Right hindlimb (tissue), 1 donor: ENCODE results near the gene IQCB1.
A peak's percentile ranks its signal among the peaks of the same experiment; 100 is the strongest.
"Not testable (repeated sequence)": the region's sequence is repeated elsewhere in the genome, so short reads cannot be mapped to it uniquely, and the experiment has no call there.

Experiments
- DNase-seq: peaks from one replicate; pipeline ENCODE4 v3.0.0-alpha.2; 2018

The IQCB1 gene

DNA sequence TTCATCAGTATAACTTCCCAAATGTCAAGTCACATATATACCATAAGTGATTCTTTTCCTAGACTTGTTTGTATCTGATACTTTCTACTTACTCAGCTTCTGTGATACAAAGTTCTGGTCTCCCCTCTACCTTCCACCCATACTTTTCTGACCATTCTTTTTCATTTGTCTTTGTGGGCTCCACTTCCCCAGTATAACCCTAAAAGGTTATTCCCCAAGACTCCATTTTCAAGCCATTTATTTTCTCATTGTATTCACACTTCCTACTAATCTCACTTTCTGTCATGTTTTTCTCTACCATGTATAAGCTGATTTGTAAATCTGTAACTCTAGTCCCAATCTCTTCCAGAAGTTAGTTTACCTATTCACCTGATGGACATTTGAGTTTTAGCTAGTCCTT is 34.0 kb downstream of the IQCB1 start:
- no peak for DNase-seq

DNA sequence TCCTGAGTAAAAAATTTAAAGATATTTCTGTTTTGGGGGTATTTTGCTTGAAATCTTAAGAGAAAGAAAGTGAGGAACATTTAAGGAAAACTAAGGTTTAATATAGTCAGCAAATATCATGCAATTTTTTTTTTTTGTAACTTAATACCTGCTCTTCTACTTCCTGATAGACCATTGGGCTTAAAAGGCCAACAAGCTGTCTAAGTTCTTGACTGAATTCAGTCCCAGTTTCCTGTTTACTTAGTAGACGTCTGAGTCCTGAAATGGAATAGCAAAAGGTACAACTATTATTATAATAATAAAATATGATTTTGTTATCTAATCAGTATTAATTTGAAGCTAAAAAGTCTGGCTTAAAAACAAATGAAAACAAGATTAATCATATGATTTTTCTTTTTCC is 37.9 kb downstream of the IQCB1 start:
- DNase-seq, result no peak

DNA sequence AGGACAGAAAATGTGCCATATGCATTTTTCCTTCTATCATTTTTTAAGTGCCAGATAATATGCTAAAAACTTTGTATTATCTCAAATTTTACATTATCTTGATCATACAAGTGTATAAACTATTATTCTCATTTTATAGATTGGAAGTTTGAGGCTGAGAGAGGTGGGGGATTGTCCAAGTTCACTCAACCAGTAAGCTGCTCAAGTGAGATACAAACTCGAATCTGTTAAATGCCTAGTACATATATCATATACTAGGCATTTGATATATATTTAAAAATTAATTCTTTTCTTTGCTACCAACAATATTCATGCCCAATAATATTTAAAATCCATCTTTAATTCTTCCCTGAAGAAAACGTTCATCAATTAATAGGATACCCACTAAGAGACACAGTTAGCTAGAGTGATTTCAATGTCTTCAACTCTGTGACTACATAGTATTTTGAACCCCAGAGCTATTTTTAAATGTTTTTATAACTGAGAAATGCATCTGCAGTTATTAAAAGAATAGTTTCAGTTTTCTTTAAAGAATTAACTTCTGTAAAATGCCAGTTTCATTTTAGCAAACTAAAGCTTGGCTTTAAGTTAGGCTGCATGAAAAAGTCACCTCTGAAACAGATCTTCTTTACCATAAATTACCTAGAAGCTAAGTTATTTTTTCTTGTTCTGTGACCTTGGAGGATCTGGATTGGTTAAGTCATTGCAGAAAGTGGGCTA is 40.4 kb downstream of the IQCB1 start:
- DNase-seq, result no peak

DNA sequence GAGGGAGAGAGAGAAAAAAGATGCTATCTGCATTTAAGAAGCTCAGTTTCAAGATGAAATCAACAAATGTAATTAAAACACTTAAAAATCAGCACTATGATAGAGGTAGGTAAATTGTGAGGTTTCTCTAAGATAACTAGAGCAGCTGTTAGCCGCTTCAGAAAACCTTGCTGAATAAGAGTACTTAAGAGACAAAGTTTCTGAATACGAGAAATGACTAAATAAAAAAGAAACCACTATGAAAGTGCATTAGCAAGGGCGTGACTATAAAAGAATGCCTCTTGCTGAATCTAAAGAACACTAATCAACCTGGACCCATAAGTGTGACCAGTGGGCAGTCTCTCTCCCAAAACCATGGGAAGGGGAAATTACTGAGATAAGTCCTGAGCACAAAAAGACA is 41.8 kb downstream of the IQCB1 start:
- no peak for DNase-seq

DNA sequence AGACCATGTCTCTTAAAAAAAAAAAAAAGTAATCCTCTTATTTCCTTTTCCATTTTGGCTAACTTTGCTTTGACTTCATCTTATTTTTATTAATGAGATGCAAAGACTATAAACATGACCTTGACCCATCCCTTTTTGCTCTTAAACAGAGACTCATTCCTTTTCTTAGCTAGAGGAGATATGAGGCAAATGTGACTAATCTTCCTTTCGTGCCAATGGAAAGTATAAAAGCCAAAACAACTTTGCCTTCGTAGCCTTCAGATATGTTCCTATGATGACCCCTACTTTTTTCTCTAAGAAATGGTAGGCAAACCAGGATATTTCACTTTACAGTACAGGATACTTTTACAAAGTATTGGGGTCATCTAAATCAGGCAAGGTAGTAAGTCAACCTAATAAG is 48.4 kb downstream of the IQCB1 start:
- no peak for DNase-seq

DNA sequence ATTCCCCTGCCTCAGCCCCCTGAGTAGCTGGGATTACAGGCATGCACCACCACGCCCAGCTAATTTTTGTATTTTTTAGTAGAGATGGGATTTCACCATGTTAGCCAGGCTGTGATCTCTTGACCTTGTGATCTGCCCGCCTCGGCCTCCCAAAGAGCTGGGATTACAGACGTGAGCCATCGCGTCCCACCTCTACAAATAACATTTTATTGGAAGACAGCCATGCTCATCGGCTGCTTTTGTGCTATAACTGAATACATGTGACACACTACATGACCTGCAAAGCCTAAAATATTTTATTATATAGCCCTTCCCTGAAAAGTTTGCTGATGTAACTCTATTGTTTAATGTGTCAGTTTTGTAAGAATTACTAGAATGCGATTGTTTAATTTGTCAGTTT is 52.1 kb downstream of the IQCB1 start:
- DNase-seq, result not testable (repeated sequence)

DNA sequence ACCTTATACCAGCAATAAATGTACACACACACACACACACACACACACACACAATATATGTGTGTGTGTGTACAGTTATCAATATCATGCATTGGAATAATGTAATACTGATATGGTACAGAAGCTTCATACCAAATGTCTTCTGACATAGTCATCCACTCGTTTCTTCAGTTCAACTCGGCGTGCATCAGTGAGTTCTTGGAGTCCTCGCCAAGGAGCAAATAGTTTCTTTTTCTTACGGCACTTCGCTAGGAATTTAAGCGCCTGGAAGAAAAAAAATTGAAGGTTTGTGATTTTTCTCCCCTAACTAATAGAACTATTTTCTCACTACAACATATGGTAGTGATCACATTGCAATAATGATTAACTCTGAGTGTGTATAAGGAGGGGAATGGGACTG is 53.2 kb downstream of the IQCB1 start:
- DNase-seq, result no peak

DNA sequence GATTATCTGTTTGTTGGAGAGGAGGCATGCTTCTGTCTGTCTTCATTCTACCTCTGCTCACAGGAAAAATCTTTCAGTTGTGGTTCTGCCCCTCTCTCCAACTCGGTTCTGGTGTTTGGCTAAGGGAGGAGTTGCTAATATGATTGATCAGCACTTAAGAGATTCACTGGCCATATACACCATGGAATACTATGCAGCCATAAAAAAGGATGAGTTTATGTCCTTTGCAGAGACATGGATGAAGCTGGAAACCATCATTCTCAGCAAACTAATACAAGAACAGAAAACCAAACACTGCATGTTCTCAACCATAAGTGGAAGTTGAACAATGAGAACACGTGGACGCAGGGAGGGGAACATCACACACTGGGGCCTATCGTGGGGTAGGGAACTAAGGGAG is 59.8 kb downstream of the IQCB1 start:
- not testable (repeated sequence) for DNase-seq

DNA sequence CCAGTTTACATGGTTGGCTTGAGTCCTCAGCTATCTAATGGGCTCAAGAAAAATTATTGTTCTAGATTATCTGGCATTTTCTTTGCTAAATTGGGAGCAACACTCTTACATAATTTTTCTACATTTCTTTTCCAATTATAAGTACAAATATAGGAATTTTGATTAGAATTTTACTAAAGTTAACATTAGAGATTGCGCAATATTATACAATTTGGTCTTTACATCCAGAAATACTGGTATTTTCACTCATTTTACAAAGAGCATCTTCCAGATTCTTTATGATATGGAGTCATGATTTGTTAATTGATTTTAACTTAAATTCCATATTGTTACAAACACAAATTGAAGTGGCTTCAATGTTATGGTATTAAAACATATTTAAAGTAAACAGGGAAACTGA is 65.6 kb downstream of the IQCB1 start:
- no peak for DNase-seq

DNA sequence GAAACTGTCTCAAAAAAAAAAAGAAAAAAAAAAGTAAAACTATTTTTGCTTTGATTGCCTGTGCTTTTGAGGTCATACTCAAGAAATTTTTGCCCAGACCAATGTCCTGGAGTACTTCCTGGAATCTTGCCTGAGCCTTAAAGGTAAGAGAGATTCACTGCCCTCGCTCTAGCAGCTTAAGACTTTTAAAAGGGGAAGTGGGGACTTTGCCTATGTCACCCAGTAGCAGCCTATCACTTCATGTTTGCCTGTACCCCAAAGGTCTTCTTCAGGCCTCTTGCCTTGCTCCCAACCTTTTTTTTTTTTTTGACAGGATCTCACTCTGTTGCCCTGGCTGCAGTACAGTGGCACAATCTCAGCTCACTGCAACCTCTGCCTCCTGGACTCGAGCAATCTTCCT is 66.4 kb downstream of the IQCB1 start:
- DNase-seq, result no peak

DNA sequence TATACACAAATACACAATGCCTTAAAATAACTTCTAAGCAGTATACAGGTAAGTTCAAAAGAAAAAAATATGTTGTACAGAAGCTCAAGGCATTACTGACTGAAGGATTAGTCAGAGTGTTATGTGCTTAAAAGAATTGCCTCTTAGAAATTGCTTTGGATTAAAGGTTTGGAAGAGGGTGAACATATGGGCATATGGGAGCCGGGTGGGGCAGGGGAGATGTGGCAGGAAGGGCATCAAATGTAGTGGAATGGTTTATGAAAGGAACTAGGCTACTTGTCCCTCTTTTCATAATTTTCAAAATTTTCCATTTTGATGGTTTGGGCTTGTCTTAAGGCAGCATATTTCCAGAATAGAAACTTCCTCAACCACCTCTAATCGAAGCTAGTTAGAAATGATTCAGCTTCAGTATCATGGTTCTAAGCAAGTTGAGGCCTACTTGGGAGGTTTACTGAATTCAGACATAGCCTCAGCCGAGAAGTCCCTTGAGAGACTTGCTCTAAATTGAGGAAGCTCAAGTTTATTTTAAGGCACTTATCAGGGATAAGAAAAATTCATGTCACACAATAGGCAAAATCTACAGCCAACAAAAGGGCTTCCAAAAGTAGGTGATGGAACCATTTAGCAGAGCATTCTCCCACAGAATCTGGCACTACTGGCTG is 75.2 kb downstream of the IQCB1 start:
- DNase-seq, result no peak

DNA sequence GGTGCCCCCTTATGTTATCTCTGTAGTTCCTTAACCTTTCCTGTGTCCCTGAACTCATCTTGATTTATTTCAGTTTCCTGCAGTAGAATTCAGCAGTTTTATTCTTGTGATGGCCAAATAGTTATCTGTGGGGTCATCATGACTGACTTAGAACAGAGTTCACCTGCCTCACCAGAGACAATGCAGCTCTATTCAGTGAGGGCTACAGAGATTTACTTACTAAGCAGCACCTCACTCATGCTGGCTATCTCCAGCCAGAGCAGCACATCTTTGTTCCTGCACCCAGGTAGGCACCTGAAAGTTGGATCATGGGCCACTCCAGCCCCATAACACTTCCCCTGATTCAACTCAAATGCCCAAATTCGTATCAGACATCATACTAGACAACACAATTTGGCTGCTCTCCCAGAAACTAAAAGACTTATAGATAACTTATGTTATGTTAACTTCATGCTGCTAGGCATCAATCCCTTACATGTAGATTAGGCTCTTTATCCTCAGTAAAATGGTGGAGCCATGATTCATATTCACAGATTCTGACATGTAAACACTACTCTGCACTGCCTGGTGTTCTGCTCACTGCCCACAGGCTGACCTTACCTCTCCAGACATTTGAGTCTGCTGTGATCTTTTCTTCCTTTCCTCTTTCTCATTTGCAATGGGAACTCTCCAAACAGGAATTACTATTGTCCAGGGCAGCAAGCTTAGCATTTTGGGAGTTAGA is 76.0 kb downstream of the IQCB1 start:
- no peak for DNase-seq

DNA sequence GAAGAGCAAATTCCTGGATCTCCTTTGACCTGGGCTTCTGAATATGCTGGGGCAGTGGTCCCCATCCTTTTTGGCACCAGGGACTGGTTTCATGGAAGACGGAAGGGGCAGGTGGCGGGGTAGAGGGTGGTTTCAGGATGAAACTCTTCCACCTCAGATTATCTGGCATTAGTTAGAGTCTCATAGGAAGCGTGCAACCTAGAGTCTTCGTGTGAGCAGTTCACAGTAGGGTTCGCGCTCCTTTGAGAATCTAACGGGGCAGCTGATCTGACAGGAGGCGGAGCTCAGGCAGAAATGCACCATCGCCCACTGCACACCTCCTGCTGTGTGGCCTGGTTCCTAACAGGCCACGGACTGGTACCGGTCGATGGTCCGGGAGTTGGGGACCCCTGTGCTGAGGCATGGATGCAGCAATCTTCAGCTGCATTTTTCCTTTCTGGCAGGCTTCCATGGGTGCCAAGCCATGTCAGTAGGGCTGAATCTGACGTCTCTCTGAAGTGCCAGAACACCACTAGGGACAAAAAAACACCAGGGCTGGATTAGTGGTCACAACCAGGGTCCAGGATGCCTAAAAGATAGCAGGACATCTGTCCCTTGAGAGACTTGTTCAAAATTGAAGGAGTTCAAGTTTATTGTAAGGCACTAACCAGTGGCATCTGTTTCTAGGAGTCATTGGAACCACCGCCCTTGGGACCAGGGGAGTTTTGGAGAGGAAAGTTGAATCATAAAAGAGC is 76.9 kb downstream of the IQCB1 start:
- DNase-seq, result no peak

DNA sequence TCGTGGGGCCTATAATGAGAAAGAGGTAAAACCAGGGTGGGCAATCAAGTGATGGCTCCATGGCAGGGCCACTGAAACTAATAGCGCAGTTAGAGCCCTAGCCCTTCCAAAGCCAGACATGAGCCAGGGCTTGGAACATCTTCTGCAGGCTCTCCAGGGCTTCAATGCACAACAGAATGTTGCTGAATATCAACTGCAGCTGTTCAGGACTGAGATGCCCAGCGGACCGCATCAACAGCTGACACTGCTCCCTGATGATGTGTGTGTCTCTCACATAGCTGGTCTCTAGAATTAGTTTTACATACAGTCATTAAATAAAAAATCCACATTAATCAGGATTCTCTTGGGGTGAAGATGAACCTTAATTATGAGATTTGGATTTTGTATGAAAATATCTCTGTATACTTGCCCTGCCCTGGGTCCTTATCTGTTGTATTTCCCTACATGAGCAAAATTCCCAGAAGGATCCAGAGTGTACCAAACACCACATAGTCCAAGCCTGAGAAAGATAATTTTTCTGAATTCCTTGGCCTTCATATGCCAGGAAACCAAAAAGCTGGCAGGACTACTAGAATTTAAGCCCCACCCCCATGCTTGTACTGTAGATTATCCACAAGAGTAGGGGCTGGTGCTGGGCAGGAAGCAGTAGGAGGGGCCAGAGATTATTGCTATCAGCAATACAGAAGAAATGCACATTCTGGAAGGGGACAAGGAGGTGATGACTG is 77.6 kb downstream of the IQCB1 start:
- peak; percentile 54 for DNase-seq

DNA sequence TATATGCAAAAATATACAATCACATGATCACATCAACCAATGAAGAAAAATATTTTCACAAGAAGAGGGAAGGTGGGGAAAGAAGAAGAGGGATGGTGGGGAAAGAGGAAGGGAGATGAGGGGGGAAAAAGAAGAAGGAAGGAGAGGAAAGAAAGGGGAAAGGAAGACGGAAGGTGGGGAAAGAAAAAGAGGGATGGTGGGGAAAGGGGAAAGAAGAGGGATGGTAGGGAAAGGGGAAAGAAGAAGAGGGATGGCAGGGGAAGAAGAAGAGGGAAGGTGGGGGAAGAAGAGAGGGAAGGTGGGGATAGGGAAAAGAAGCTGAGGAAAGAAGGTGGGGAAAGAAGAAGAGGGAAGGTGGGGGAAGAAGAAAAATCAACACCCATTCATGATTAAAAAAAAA is 82.1 kb downstream of the IQCB1 start:
- no peak for DNase-seq

DNA sequence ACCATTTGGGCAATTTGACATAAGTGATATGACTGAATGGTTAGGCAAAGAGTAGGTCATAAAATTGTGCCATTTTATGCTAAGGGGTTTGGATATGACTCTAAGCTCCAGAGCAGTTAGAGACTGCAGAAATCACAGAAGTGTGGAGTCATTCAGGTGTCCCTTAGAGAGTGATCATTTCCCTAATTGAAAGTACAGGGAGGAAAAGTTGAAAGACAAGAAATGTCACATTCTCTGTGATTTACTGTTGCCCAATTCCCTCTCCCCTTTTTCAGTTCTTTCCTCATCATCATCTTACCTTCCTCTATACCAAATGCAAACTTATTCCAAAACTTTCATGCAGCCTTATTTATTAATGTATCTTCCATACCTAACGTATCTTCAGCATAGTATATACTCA is 82.6 kb downstream of the IQCB1 start:
- DNase-seq, result no peak

DNA sequence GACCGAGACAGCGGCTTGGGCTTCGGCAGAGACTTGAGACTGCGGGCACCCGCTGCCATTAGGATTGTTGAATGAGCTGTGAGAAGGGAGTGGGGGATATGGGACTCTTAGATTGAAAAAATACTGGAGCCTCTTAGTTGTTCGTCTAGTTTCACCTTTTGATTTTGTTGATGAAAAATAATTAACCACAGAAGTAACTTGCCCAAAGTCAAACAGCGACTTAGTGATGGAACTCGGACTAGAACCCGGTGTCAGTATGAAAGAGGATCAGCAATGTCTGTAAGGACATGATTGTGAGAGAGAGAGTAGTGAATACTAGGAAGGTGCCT is 84.8 kb downstream of the IQCB1 start:
- DNase-seq, result no peak

DNA sequence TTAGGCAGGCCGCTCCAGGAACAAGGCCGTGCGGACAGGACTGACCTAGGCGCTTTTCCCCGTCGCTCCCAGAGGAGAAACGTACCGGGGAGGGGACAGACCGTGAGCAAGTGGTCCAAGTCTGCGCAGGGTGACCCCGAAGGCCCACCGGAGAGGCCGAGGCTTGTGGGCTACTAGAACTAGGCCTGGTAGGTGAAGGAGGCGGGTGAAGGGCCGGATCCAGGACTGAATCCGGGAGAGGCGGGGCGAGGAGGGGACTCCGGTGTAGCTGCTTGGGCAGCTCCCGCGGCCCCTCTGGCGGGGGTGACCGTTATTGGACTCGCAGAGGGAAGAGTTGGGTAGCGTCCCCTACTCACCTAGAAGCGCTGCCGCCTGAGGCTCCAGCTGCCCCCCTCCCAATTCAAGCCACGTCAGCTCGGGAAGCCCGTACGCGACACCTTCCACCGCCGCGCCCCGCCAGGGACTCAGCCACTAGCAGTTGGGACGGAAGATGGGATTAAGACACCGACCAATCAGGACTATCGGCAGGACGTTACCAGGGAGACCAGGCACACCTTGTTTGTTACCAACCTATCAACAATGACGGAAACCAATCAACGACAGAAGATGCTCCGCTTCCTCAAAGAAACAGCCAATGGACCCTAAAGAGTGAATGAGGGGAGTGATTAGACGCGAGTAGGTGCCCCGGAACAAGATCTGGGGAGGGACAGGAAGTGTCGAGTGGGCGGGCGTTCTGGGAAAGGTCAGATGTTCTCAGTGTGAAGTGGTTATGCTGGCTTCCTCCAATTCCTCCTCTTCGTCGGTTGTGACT is 85.4 kb downstream of the IQCB1 start, which contains the start of gene GOLGB1:
GOLGB1 (minus strand) TSS at position 466 of the 811 bp plus-strand sequence. CDS start 18,770 bp downstream, outside the sequence.
- peak; percentile 97 for DNase-seq

DNA sequence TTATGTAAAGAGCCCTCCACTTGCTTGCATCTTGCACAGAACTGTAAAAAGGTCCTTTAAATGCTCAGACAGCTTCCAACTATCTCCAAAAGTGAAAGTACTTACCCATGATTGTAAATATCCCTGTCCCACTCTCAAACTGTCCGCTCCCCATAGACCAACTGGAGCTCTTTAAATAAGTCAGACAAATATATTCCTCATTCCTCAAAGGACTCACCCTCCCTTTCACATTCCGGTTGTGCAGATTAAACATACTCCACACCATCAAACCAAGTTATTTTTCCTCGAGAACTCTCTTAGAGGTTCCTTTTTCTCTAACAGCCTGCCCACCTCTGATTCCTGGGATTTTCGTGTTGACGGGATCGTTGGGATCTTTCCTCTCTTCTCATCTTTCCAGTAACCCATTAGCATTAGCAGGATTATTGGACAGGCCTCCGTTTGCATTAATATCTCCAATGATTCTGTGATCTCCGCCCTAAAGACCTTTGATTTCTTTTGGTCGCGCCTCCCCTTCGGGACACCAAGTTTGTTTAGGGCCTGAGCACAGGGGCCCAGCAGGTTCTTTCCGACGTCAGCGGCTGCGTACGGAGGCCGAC is 86.1 kb downstream of the IQCB1 start:
- no peak for DNase-seq

DNA sequence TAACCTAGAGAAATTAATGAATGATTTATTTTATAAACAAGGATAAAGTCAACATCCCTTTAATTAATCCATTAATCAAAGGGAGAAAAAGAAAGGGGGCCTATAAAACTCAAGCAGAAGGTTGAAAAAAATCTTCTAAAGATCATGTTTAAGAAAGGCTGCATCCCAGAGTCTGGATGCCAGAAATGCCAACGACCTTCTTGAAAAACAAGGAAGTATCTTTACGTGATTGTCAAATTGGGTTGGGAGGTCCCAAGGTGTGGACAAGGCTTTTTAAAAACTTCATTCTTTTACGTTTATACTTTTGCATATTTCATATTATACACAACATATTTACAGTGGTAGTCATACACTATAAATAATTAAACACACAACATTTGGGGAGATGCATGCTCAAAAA is 86.9 kb downstream of the IQCB1 start:
- no peak for DNase-seq

DNA sequence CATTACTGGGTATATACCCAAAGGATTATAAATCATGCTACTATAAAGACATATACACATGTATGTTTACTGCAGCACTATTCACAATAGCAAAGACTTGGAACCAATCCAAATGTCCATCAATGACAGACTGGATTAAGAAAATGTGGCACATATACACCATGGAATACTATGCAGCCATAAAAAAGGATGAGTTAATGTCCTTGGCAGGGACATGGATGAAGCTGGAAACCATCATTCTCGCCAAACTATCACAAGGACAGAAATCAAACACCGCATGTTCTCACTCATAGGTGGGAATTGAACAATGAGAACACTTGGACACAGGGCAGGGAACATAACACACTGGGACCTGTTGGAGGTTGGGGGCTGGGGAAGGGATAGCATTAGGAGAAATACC is 91.8 kb downstream of the IQCB1 start:
- not testable (repeated sequence) for DNase-seq
